NCI-H1092 (cell line): Measurements from ENCODE around the gene TGFBR1.
A peak's percentile ranks its signal among the peaks of the same experiment; 100 is the strongest.
"Not testable (repeated sequence)": the region's sequence is repeated elsewhere in the genome, so short reads cannot be mapped to it uniquely, and the experiment has no call there.

Source experiments
- DNase-seq: peaks from one replicate; lab custom pipeline; 2025; lab: John Stamatoyannopoulos, UW

The TGFBR1 gene

GRCh38 chr9:99076030-99076429 is 28.9 kb upstream of the TGFBR1 start:
- no peak for DNase-seq

GRCh38 chr9:99076483-99077171 is 28.3 kb upstream of the TGFBR1 start:
- DNase-seq, result no peak

GRCh38 chr9:99078717-99079116 is 26.2 kb upstream of the TGFBR1 start:
- DNase-seq, result no peak

- DNase-seq, result no peak
These were observed 25.4 kb upstream of the TGFBR1 start for GRCh38 chr9:99079542-99079941.

GRCh38 chr9:99083051-99083450 is 21.9 kb upstream of the TGFBR1 start:
- no peak for DNase-seq

- no peak for DNase-seq
These were observed 18.7 kb upstream of the TGFBR1 start for GRCh38 chr9:99085949-99086948.

GRCh38 chr9:99087462-99087861 is 17.5 kb upstream of the TGFBR1 start:
- DNase-seq, result no peak

GRCh38 chr9:99090336-99091130 is 14.4 kb upstream of the TGFBR1 start:
- DNase-seq, result no peak

GRCh38 chr9:99092643-99093491 is 12.0 kb upstream of the TGFBR1 start:
- DNase-seq, result no peak

- DNase-seq, result no peak
These were observed 11.5 kb upstream of the TGFBR1 start for GRCh38 chr9:99093492-99093791.

- no peak for DNase-seq
These were observed 9.3 kb upstream of the TGFBR1 start for GRCh38 chr9:99095565-99095964.

GRCh38 chr9:99096409-99096808 is 8.5 kb upstream of the TGFBR1 start:
- DNase-seq, result no peak

GRCh38 chr9:99099806-99100585 is 4.9 kb upstream of the TGFBR1 start:
- DNase-seq, result not testable (repeated sequence)

GRCh38 chr9:99101271-99101670 is 3.6 kb upstream of the TGFBR1 start:
- no peak for DNase-seq

- no peak for DNase-seq
These were observed 3.1 kb upstream of the TGFBR1 start for GRCh38 chr9:99101812-99102211.

GRCh38 chr9:99103054-99103895 is 1.6 kb upstream of the TGFBR1 start:
- no peak for DNase-seq

- no peak for DNase-seq
These were observed 933 bp upstream of the TGFBR1 start for GRCh38 chr9:99103901-99104458.

GRCh38 chr9:99105152-99106043 is 485 bp downstream of the TGFBR1 start:
- DNase-seq, result peak; percentile 7

GRCh38 chr9:99106044-99106375 is 1.1 kb downstream of the TGFBR1 start:
- DNase-seq, result no peak
